Measurements from ENCODE around the gene USP47. TPM values are rescaled to one million over a fixed set of nuclear protein-coding genes. Genes with fewer than 3 reads are reported as not detected.

Gene USP47
- 32.1 and 36.7 TPM in 2 replicates for total RNA-seq (2014; rRNA removed; shearing (Covaris generic))
- 15.5 and 16.3 TPM in 2 replicates for polyA plus RNA-seq (2016; fragmentation: Nextera tagmentation; extraction: Ambion mirVana)
- long read RNA-seq, full-length matches to known transcripts, result 1 of 6 reads
- long read RNA-seq, partial matches to known transcripts, result 4 of 6 reads
- long read RNA-seq, other reads (novel, unspliced or antisense), result 1 of 6 reads

- TF ChIP-seq CREB1 (CRISPR knock-in tag; IDR thresholded peaks at IDR 0.05; ENCODE audit: low read depth) (peak; percentile 63), NANOG (IDR thresholded peaks at IDR 0.05; ENCODE audit: borderline replicate concordance) (no peak), STAT1 (IDR thresholded peaks at IDR 0.05; ENCODE audit: unreplicated experiment) (no peak), ZNF114 (CRISPR knock-in tag; IDR thresholded peaks at IDR 0.05) (no peak), JUNB (IDR thresholded peaks at IDR 0.05; ENCODE audit: unreplicated experiment) (no peak), POLR2AphosphoS5 (IDR thresholded peaks at IDR 0.05; ENCODE audit: low read depth) (peak; percentile 72), EZH2 (IDR thresholded peaks at IDR 0.05; ENCODE audit: low read depth, unreplicated experiment) (no peak), REST (IDR thresholded peaks at IDR 0.05; ENCODE audit: unreplicated experiment) (no peak), ETS1 (IDR thresholded peaks at IDR 0.05) (no peak), CTCF (conservative IDR thresholded peaks at IDR 0.05; ENCODE audit: low read depth in 2 of 2) (peak in 1 of 2 experiments; percentile 38; a peak in 3 of 4 replicates)
- peak within 1 kb of the TSS; percentile 93 for H2AFZ ChIP-seq
- Mint-ChIP-seq H3K4me3 (no peak within 1 kb of the TSS), H3K4me1 (peaks cover 22% of the 10 kb centered on the region), H3K9me3 (no peaks in the 10 kb centered on the region), H3K27ac (peak within 1 kb of the TSS; percentile 95), H3K27me3 (ENCODE audit: insufficient read depth, low read depth, poor library complexity) (peaks cover 5% of the 10 kb centered on the region), H3K36me3 (ENCODE audit: low read depth) (no peaks in the 10 kb centered on the region)
- ATAC-seq, result peak; percentile 84
- peaks cover 27% of the 10 kb centered on the region for H4K20me1 ChIP-seq (replicated peaks; ENCODE audit: insufficient read depth)
- peak within 1 kb of the TSS; percentile 90 for H3K27ac ChIP-seq (ENCODE audit: low read depth)
- peaks cover 36% of the 10 kb centered on the region for H3K4me1 ChIP-seq (ENCODE audit: insufficient read depth)
- peak within 1 kb of the TSS; percentile 86 for H3K4me2 ChIP-seq
- no peaks in the 10 kb centered on the region for H3F3A ChIP-seq (replicated peaks; ENCODE audit: low read depth)
- H3K4me3 ChIP-seq, result peak within 1 kb of the TSS; percentile 86
- H3K9me2 ChIP-seq (ENCODE audit: insufficient read depth), result no peaks in the 10 kb centered on the region
- peak; percentile 95 for DNase-seq (ENCODE audit: low spot score)
- peaks cover 44% of the 10 kb centered on the region for H3K79me2 ChIP-seq (replicated peaks; ENCODE audit: insufficient read depth)
- no peaks in the 10 kb centered on the region for H3K36me3 ChIP-seq (ENCODE audit: insufficient read depth)
- H3K27me3 ChIP-seq (ENCODE audit: insufficient read depth), result no peaks in the 10 kb centered on the region
Observed at GRCh38 chr11:11841723-11842420, at the start of gene USP47. USP47 (plus strand) TSS chr11:11841972; CDS start chr11:11842186, 214 bp downstream.
